ENCODE data around the gene KCNQ5. TPM values are rescaled to one million over a fixed set of nuclear protein-coding genes. Genes with fewer than 3 reads are reported as not detected.

The KCNQ5 gene
- total RNA-seq, 2 donors from 2014 or later, result 0.22 to 0.56 TPM

DNA sequence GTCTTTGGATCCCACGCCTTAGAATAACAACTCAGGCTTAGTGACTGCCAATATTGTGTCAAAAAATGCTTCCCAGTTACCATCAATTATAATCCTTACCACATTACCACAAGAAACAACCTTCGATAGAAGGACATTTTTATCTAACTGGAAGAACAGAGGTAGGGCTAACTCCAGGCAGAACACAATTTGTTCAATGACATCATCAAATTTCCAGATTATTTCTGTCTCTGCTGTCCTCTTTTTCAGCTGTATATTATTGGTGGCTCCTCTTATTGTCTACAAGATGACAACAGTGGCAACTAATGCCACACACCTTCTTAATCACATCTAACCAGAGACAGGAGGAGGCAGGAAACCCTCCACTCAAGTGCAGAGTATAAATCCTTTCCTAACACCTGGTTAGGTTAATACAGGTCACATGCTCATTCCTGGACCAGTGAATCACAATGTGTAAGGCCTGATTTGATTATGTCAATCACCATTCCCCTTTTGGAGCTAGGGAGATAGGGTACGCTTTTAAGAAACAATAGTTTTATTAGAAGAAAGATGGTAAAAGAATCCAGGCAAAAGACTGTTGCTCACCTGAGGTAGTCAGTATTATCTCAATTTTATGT lies 585.5 kb downstream of the KCNQ5 start:
- Histone ChIP-seq H3K4me1 (no peaks in the 10 kb centered on the region), H3K4me3 (no peak overlapping the region), H3K9ac (ENCODE audit: low read depth in 2 of 2, low read length in 2 of 2) (no peak overlapping the region), H3K27ac (no peak overlapping the region), H3K36me3 (no peaks in the 10 kb centered on the region), H3K27me3 (no peaks in the 10 kb centered on the region), H3K9me3 (no peaks in the 10 kb centered on the region)
- DNase-seq, result no peak
- TF ChIP-seq CTCF (IDR thresholded peaks at IDR 0.05), result no peak
- intact Hi-C loops (cut with DNase I), result no loop called here

DNA sequence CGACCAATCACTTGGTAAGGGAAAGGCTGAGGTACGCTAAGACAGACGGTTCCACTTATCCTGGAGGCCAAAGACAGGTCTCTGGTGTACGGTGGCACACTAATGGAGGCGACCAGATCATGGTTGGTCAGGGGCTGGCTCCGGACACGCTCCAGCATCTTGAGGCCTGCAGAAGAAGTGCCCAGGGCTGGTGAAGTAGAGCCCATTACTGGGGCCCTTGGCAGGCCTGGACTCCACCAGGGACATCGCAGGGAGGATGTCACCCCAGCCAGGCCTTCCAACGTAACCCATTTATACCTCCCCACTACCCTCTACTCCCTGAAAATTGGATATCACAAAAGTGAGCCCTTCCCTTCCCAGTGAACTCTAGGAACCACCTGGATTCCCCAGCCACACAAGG lies 587.3 kb downstream of the KCNQ5 start:
- Histone ChIP-seq H3K4me1 (no peaks in the 10 kb centered on the region), H3K4me3 (no peak overlapping the region), H3K27ac (no peak overlapping the region), H3K9me3 (no peaks in the 10 kb centered on the region), H3K36me3 (no peaks in the 10 kb centered on the region), H3K9ac (ENCODE audit: low read depth in 2 of 2, low read length in 2 of 2) (no peak overlapping the region), H3K27me3 (no peaks in the 10 kb centered on the region)
- no peak for TF ChIP-seq CTCF (IDR thresholded peaks at IDR 0.05)
- no peak for DNase-seq
- intact Hi-C loops (cut with DNase I), result no loop called here

DNA sequence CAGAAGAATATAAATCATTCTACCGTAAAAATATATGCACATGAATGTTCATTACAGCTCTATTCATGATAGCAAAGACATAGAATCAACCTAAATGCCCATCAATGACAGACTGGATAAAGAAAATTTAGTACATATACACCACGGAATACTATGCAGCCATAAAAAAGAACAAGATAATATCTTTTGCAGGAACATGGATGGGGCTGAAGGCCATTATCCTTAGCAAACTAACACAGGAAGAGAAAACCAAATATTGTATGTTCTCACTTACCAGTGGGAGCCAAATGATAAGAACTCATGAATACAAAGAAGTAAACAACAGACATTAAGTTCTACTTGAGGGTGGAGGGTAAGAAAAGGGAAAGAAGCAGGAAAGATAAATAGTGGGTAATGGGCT lies 595.0 kb downstream of the KCNQ5 start:
- no peak for TF ChIP-seq CTCF (IDR thresholded peaks at IDR 0.05)
- no peaks in the 10 kb centered on the region for H3K9me3 ChIP-seq
- H3K4me1 ChIP-seq, result no peaks in the 10 kb centered on the region
- intact Hi-C loops (cut with DNase I), result no loop called here
- no peak overlapping the region for H3K27ac ChIP-seq
- no peak overlapping the region for H3K4me3 ChIP-seq
- DNase-seq, result no peak
- no peak overlapping the region for H3K9ac ChIP-seq (ENCODE audit: low read depth in 2 of 2, low read length in 2 of 2)
- no peaks in the 10 kb centered on the region for H3K27me3 ChIP-seq
- no peaks in the 10 kb centered on the region for H3K36me3 ChIP-seq

DNA sequence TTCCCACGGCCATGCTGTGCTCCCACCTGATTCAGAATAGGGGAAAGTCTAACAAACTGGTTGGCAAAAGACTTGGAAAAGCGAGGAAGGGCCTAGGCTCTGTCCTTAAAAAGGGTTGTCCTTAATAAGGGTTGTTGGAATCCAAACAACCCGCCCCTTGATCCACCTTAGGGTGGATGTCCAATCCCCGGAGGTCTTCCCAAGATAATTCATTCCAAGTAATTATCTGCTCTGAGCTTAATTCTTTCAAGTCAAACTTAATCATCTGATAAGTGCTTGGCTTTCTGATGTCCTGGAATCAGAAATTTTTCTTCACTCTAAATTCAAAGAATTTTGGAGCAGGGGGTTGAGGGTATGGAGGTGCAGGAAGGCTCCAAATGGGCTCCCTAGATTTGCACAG lies 603.5 kb downstream of the KCNQ5 start, which contains the start of gene KHDC1L:
Gene KHDC1L, minus strand, starts transcription at position 101 of the 400 bp plus-strand sequence. Its CDS starts 88 bp downstream, at position 13.
- DNase-seq, result no peak
- TF ChIP-seq CTCF (IDR thresholded peaks at IDR 0.05), result no peak
- H3K27me3 ChIP-seq, result no peaks in the 10 kb centered on the region
- no peak within 1 kb of the TSS for H3K27ac ChIP-seq
- H3K9ac ChIP-seq (ENCODE audit: low read depth in 2 of 2, low read length in 2 of 2), result no peak within 1 kb of the TSS
- no peaks in the 10 kb centered on the region for H3K9me3 ChIP-seq
- no peaks in the 10 kb centered on the region for H3K4me1 ChIP-seq
- H3K36me3 ChIP-seq, result no peaks in the 10 kb centered on the region
- intact Hi-C loops (cut with DNase I), result no loop called here
- H3K4me3 ChIP-seq, result no peak within 1 kb of the TSS

GRCh38 chr6:73227606-73228255 lies 605.9 kb downstream of the KCNQ5 start:
- TF ChIP-seq CTCF (IDR thresholded peaks at IDR 0.05), result no peak

More at GRCh38 chr6:73227606-73228255, 605.9 kb downstream of the KCNQ5 start:
- Histone ChIP-seq H3K36me3 (no peaks in the 10 kb centered on the region), H3K9me3 (no peaks in the 10 kb centered on the region), H3K9ac (ENCODE audit: low read depth in 2 of 2, low read length in 2 of 2) (no peak overlapping the region), H3K27ac (no peak overlapping the region), H3K4me3 (no peak overlapping the region), H3K27me3 (no peaks in the 10 kb centered on the region), H3K4me1 (no peaks in the 10 kb centered on the region)
- no peak for DNase-seq
- intact Hi-C loops (cut with DNase I), result no loop called here
